ENCODE measurements around the gene MGAT5B. TPM values are rescaled to one million over a fixed set of nuclear protein-coding genes. Genes with fewer than 3 reads are reported as not detected.

MGAT5B gene
- total RNA-seq, 1 donor = 0.42 TPM

- H3K27me3 ChIP-seq (ENCODE audit: insufficient read depth, low read length) = no peaks in the 10 kb centered on the region
- no peaks in the 10 kb centered on the region for H3K9me3 ChIP-seq (ENCODE audit: low read depth, low read length)
- H3K4me1 ChIP-seq (ENCODE audit: insufficient read depth, low read length) = peaks cover 7% of the 10 kb centered on the region
- H3K4me3 ChIP-seq (ENCODE audit: low read length) = no peak overlapping the region
Observed at GRCh38 chr17:76987486-76988093, 119.4 kb downstream of the MGAT5B start.

GRCh38 chr17:76988796-76989195 lies 120.6 kb downstream of the MGAT5B start:
- Histone ChIP-seq H3K27me3 (ENCODE audit: insufficient read depth, low read length) (no peaks in the 10 kb centered on the region), H3K9me3 (ENCODE audit: low read depth, low read length) (no peaks in the 10 kb centered on the region), H3K4me3 (ENCODE audit: low read length) (no peak overlapping the region), H3K4me1 (ENCODE audit: insufficient read depth, low read length) (no peaks in the 10 kb centered on the region)

GRCh38 chr17:76989519-76989918 lies 121.3 kb downstream of the MGAT5B start:
- Histone ChIP-seq H3K9me3 (ENCODE audit: low read depth, low read length) (no peaks in the 10 kb centered on the region), H3K4me1 (ENCODE audit: insufficient read depth, low read length) (no peaks in the 10 kb centered on the region), H3K27me3 (ENCODE audit: insufficient read depth, low read length) (no peaks in the 10 kb centered on the region), H3K4me3 (ENCODE audit: low read length) (no peak overlapping the region)

GRCh38 chr17:76992891-76993290 lies 124.7 kb downstream of the MGAT5B start:
- Histone ChIP-seq H3K27me3 (ENCODE audit: insufficient read depth, low read length) (no peaks in the 10 kb centered on the region), H3K9me3 (ENCODE audit: low read depth, low read length) (no peaks in the 10 kb centered on the region), H3K4me3 (ENCODE audit: low read length) (no peak overlapping the region), H3K4me1 (ENCODE audit: insufficient read depth, low read length) (peaks cover 19% of the 10 kb centered on the region)

DNA sequence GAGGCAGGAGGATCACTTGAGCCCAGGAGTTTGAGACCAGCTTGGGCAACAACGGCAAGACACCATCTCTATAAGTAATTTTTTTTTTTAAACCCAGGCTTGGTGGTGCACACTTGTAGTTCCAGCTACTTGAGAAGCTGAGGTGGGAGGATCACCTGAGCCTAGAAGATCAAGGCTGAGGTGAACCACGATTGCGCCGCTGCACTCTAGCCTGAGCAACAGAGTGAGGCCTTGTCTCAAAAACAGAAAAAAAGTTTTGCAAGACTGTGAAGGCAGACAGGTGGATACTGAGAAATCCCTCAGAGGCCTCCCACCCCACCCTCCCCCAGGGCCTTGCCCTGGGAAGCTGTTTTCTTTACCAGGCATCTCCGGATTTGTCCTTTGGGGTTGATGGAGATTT lies 125.4 kb downstream of the MGAT5B start:
- Histone ChIP-seq H3K27me3 (ENCODE audit: insufficient read depth, low read length) (no peaks in the 10 kb centered on the region), H3K4me1 (ENCODE audit: insufficient read depth, low read length) (peaks cover 27% of the 10 kb centered on the region), H3K4me3 (ENCODE audit: low read length) (no peak overlapping the region), H3K9me3 (ENCODE audit: low read depth, low read length) (no peaks in the 10 kb centered on the region)

- Histone ChIP-seq H3K4me3 (ENCODE audit: low read length) (no peak overlapping the region), H3K4me1 (ENCODE audit: insufficient read depth, low read length) (peaks cover 33% of the 10 kb centered on the region), H3K27me3 (ENCODE audit: insufficient read depth, low read length) (no peaks in the 10 kb centered on the region), H3K9me3 (ENCODE audit: low read depth, low read length) (no peaks in the 10 kb centered on the region)
Observed at GRCh38 chr17:76994237-76994637, 126.0 kb downstream of the MGAT5B start.

DNA sequence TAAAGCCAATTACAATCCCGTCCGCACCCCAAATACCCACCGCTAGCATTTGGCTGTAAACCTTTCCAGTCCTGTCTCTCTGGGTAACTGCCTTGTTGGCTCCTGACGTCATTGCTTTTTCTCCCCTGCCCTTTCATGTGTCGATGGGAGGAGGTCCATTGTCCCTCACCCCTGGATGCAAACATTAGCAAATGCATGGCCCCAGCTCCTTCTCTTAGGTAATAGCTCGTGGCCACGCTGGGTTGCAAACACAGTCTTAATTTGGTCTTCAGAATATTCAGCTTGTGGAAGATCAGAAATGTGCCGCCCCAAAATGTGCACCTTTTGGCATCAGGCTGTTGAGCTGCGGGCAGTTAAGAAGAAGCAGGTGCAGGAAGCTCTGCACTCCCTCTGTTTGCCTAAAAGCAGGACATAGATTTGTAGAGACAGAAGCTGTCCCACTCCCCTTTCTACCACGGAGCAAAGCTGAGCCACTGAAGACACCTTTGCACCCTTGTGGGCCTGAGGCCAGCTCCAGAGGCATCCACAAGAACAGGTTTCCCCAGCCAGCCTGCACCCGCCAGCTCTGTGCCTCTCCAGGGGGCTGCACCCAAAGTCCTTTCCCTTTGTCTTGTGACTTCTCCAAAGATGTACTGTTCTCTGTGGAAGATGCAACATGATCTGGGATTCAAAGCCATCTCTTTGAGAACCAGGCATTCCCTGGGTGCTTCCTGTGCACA lies 127.3 kb downstream of the MGAT5B start:
- H3K9me3 ChIP-seq (ENCODE audit: low read depth, low read length) = no peaks in the 10 kb centered on the region

DNA sequence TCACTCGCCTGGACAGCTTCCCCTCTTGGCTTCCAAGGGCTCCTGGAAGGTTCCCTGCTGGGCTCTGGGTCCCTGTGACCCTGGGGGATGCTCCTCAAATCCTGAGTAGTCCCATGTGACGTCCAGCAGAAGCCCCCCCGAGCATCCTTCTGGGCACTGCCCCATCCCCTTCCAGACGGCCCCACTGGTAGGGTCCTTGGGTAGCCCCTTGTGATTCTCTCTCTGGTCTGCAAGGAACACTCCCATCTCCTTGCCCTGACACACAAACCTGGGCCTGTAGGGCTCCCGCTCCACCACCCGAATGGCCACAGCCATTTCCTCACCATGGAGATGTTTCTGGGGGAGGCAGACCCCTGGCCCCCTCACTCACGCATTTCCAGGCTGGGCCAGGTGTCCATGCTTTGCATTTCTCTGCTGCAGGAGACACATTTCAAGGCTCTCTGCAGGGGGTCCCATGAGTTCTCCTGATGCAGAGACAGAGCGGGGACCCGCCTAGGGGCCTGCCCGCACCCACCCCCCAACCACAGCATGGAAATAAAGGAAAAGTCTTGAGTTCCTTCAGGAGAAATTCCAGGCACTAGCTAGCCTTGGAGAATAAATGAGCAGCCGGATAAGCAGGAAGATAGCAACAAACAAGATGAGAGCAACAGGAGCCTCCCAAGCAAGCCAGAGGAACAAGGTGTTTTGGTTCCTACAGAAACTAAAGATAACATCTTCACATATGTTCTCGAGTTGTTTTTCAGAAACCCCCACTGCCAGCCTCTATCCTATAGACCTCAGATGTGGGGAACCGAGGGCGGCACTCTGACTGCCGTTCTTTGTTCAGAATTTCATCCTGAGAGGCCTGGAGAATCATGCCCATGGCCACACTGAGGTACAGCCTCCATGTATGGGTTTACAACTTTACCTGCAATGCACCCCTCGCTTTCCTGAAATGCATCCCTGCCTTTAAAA lies 128.8 kb downstream of the MGAT5B start:
- Histone ChIP-seq H3K9me3 (ENCODE audit: low read depth, low read length) (no peaks in the 10 kb centered on the region), H3K4me3 (ENCODE audit: low read length) (no peak overlapping the region), H3K27me3 (ENCODE audit: insufficient read depth, low read length) (no peaks in the 10 kb centered on the region), H3K4me1 (ENCODE audit: insufficient read depth, low read length) (peaks cover 40% of the 10 kb centered on the region)

More for the DNA sequence above, 127.3 kb downstream of the MGAT5B start:
- no peak overlapping the region for H3K4me3 ChIP-seq (ENCODE audit: low read length)
- no peaks in the 10 kb centered on the region for H3K27me3 ChIP-seq (ENCODE audit: insufficient read depth, low read length)
- H3K4me1 ChIP-seq (ENCODE audit: insufficient read depth, low read length) = peaks cover 40% of the 10 kb centered on the region

GRCh38 chr17:76997981-76998531 lies 129.9 kb downstream of the MGAT5B start:
- H3K27me3 ChIP-seq (ENCODE audit: insufficient read depth, low read length) = no peaks in the 10 kb centered on the region
- H3K4me1 ChIP-seq (ENCODE audit: insufficient read depth, low read length) = peaks cover 40% of the 10 kb centered on the region
- no peak overlapping the region for H3K4me3 ChIP-seq (ENCODE audit: low read length)
- no peaks in the 10 kb centered on the region for H3K9me3 ChIP-seq (ENCODE audit: low read depth, low read length)

GRCh38 chr17:76998839-76999238 lies 130.6 kb downstream of the MGAT5B start:
- H3K9me3 ChIP-seq (ENCODE audit: low read depth, low read length) = no peaks in the 10 kb centered on the region
- H3K27me3 ChIP-seq (ENCODE audit: insufficient read depth, low read length) = no peaks in the 10 kb centered on the region
- no peak overlapping the region for H3K4me3 ChIP-seq (ENCODE audit: low read length)
- peaks cover 40% of the 10 kb centered on the region for H3K4me1 ChIP-seq (ENCODE audit: insufficient read depth, low read length)

Other genes starting within 250 kb of the MGAT5B start
- 4.0 TPM for gene ST6GALNAC1, start 224.6 kb upstream of the MGAT5B start, total RNA-seq
- gene MXRA7, start 157.4 kb upstream of the MGAT5B start, total RNA-seq = 10.3 TPM
- gene JMJD6, start 141.8 kb upstream of the MGAT5B start, total RNA-seq = 48.5 TPM
- 26.3 TPM for gene METTL23, start 141.6 kb upstream of the MGAT5B start, total RNA-seq
- 288 TPM for gene SRSF2, start 131.1 kb upstream of the MGAT5B start, total RNA-seq
- 28.2 TPM for gene MFSD11, start 130.3 kb upstream of the MGAT5B start, total RNA-seq

All from mononuclear cell (primary cell).